Measurements from ENCODE around the gene LRRC8C. TPM values are rescaled to one million over a fixed set of nuclear protein-coding genes. Genes with fewer than 3 reads are reported as not detected.
A peak's percentile ranks its signal among the peaks of the same experiment; 100 is the strongest.

The LRRC8C gene
- total and polyA plus RNA-seq, 10 of the 15 experiments (the other 5 are each of a cell fraction or from before 2014, with no cell fraction given) = 2.3 to 16.3 (median 10.8) TPM

- TF ChIP-seq MTA2 (IDR thresholded peaks at IDR 0.05; ENCODE audit: low read depth) = no peak
- TF ChIP-seq, protein P1, sequence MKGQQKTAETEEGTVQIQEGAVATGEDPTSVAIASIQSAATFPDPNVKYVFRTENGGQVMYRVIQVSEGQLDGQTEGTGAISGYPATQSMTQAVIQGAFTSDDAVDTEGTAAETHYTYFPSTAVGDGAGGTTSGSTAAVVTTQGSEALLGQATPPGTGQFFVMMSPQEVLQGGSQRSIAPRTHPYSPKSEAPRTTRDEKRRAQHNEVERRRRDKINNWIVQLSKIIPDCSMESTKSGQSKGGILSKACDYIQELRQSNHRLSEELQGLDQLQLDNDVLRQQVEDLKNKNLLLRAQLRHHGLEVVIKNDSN (IDR thresholded peaks at IDR 0.05; ENCODE audit: borderline replicate concordance, extremely low read length, insufficient read depth, low read depth, low read length) = no peak
- no peak for TF ChIP-seq CREM (IDR thresholded peaks at IDR 0.05; ENCODE audit: low read depth)
- TF ChIP-seq HCFC1 (IDR thresholded peaks at IDR 0.05; ENCODE audit: low read length) = no peak
- no peak for TF ChIP-seq SUZ12 (IDR thresholded peaks at IDR 0.05; ENCODE audit: unreplicated experiment)
- 0 out of 2 replicates have a peak, but pooled peaks have one; percentile 28 for TF ChIP-seq CHD2 (IDR thresholded peaks at IDR 0.05; ENCODE audit: borderline replicate concordance, low read depth, low read length)
- TF ChIP-seq CBX5 (IDR thresholded peaks at IDR 0.05; ENCODE audit: low read depth) = no peak
- TF ChIP-seq ZNF622 (IDR thresholded peaks at IDR 0.05) = no peak
- no peak for TF ChIP-seq POLR2AphosphoS2 (IDR thresholded peaks at IDR 0.05; ENCODE audit: low read depth, low read length)
- TF ChIP-seq CHD4 (IDR thresholded peaks at IDR 0.05) = no peak
- TF ChIP-seq RAD21 (IDR thresholded peaks at IDR 0.05; ENCODE audit: insufficient read depth, low read depth, low read length) = peak; percentile 98
- TF ChIP-seq TAF1 (IDR thresholded peaks at IDR 0.05; ENCODE audit: borderline replicate concordance, low read depth, low read length) = no peak
- no peak for TF ChIP-seq CHD1 (IDR thresholded peaks at IDR 0.05; ENCODE audit: low read depth, low read length)
- TF ChIP-seq, protein P2, sequence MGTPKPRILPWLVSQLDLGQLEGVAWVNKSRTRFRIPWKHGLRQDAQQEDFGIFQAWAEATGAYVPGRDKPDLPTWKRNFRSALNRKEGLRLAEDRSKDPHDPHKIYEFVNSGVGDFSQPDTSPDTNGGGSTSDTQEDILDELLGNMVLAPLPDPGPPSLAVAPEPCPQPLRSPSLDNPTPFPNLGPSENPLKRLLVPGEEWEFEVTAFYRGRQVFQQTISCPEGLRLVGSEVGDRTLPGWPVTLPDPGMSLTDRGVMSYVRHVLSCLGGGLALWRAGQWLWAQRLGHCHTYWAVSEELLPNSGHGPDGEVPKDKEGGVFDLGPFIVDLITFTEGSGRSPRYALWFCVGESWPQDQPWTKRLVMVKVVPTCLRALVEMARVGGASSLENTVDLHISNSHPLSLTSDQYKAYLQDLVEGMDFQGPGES (IDR thresholded peaks at IDR 0.05) = no peak
- no peak for TF ChIP-seq TCF7 (IDR thresholded peaks at IDR 0.05; ENCODE audit: borderline replicate concordance)
- TF ChIP-seq ATF2 (IDR thresholded peaks at IDR 0.05; ENCODE audit: low read length) = no peak
- no peak for TF ChIP-seq MEF2A (IDR thresholded peaks at IDR 0.05; ENCODE audit: insufficient read depth, low read depth, low read length)
- no peak for TF ChIP-seq DPF2 (IDR thresholded peaks at IDR 0.05)
- TF ChIP-seq, protein P3, sequence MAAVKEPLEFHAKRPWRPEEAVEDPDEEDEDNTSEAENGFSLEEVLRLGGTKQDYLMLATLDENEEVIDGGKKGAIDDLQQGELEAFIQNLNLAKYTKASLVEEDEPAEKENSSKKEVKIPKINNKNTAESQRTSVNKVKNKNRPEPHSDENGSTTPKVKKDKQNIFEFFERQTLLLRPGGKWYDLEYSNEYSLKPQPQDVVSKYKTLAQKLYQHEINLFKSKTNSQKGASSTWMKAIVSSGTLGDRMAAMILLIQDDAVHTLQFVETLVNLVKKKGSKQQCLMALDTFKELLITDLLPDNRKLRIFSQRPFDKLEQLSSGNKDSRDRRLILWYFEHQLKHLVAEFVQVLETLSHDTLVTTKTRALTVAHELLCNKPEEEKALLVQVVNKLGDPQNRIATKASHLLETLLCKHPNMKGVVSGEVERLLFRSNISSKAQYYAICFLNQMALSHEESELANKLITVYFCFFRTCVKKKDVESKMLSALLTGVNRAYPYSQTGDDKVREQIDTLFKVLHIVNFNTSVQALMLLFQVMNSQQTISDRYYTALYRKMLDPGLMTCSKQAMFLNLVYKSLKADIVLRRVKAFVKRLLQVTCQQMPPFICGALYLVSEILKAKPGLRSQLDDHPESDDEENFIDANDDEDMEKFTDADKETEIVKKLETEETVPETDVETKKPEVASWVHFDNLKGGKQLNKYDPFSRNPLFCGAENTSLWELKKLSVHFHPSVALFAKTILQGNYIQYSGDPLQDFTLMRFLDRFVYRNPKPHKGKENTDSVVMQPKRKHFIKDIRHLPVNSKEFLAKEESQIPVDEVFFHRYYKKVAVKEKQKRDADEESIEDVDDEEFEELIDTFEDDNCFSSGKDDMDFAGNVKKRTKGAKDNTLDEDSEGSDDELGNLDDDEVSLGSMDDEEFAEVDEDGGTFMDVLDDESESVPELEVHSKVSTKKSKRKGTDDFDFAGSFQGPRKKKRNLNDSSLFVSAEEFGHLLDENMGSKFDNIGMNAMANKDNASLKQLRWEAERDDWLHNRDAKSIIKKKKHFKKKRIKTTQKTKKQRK (IDR thresholded peaks at IDR 0.05; ENCODE audit: low read depth, low read length) = no peak
- no peak for TF ChIP-seq SREBF2 (IDR thresholded peaks at IDR 0.05; ENCODE audit: low read length)
- no peak for TF ChIP-seq STAT1 (conservative IDR thresholded peaks at IDR 0.05)
- TF ChIP-seq POLR2AphosphoS5 (IDR thresholded peaks at IDR 0.05; ENCODE audit: low read length) = no peak
- no peak for TF ChIP-seq KLF5 (IDR thresholded peaks at IDR 0.05; ENCODE audit: partially characterized antibody)
- no peak for TF ChIP-seq EP300 (IDR thresholded peaks at IDR 0.05; ENCODE audit: borderline replicate concordance in 1 of 2, control insufficient read depth in 1 of 2, low read depth in 2 of 2, low read length in 2 of 2)
- TF ChIP-seq MXI1 (IDR thresholded peaks at IDR 0.05; ENCODE audit: low read depth, low read length) = no peak
Observed at GRCh38 chr1:89762779-89763648, 130.1 kb downstream of the LRRC8C start (continued).
